HepG2 (cell line): ENCODE results near the gene DCLK1.

ENCODE experiments used
- CREB1 ChIP-seq, 2 experiments: fragments of 450-650 bp in 1 of 2; IDR thresholded peaks; 2 replicates each; pipeline ENCODE4 v1.6.1; 2016 to 2017; ENCODE audit warnings: control low read depth in 1 of 2, mild to moderate bottlenecking in 1 of 2, missing compliant biosample characterization in 1 of 2, missing genetic modification characterization in 1 of 2
- EZH2 ChIP-seq: conservative IDR thresholded peaks from 2 replicates; pipeline ENCODE4 v1.6.1; 2012; ENCODE audit warnings: mild to moderate bottlenecking, low read depth, low read length, moderate library complexity
- JUND ChIP-seq: sonication (generic); formaldehyde crosslinking; IDR thresholded peaks from 2 replicates; pipeline ENCODE4 v1.8.0; 2022; ENCODE audit warnings: mild to moderate bottlenecking, missing genetic modification reagents
- POLR2A ChIP-seq, 2 experiments: IDR thresholded peaks; 2 replicates each; pipeline ENCODE4 v1.6.1; 2011; ENCODE audit warnings: low read depth in 2 of 2, low read length in 2 of 2, mild to moderate bottlenecking in 1 of 2, moderate library complexity in 1 of 2; ENCODE audit not compliant: insufficient read depth in 1 of 2
- SYNCRIP ChIP-seq: fragments of 200-400 bp; formaldehyde crosslinking; IDR thresholded peaks from 2 replicates; pipeline ENCODE4 v1.6.1; 2018; ENCODE audit warnings: mild to moderate bottlenecking, low read depth, low read length; ENCODE audit not compliant: insufficient read depth
- ZFP1 ChIP-seq: IDR thresholded peaks from 2 replicates; pipeline ENCODE4 v1.6.1; 2016
- ZNF776 ChIP-seq: sonication (generic); formaldehyde crosslinking; IDR thresholded peaks from 2 replicates; pipeline ENCODE4 v1.4.0; 2020; ENCODE audit warnings: mild to moderate bottlenecking, missing genetic modification reagents

GRCh38 chr13:36029166-36029565 lies 102.0 kb downstream of the DCLK1 start:
- no peak for TF ChIP-seq ZFP1
- TF ChIP-seq CREB1 (IDR thresholded peaks at IDR 0.05) = peak; percentile 48; the same call in 1 of the 2 replicates
- TF ChIP-seq CREB1 (CRISPR knock-in tag; IDR thresholded peaks at IDR 0.05) = no peak
- no peak for TF ChIP-seq JUND (CRISPR knock-in tag)
- no peak for TF ChIP-seq POLR2A (IDR thresholded peaks at IDR 0.05; ENCODE audit: insufficient read depth in 1 of 2, low read depth in 2 of 2, low read length in 2 of 2)
- no peak for TF ChIP-seq ZNF776 (CRISPR knock-in tag)
- TF ChIP-seq EZH2 = no peak
- TF ChIP-seq SYNCRIP = no peak
